GM21528 (cell line): ENCODE results near the gene FRMD4A.
"Not testable (repeated sequence)": the region's sequence is repeated elsewhere in the genome, so short reads cannot be mapped to it uniquely, and the experiment has no call there.

ENCODE experiments used
- ATAC-seq: cut with Tn5 transposase; IDR thresholded peaks from one replicate; pipeline ENCODE4 v1.9.1; 2021; ENCODE audit warnings: mild to moderate bottlenecking, moderate library complexity; ENCODE audit not compliant: unreplicated experiment, low FRiP score

Gene FRMD4A

DNA sequence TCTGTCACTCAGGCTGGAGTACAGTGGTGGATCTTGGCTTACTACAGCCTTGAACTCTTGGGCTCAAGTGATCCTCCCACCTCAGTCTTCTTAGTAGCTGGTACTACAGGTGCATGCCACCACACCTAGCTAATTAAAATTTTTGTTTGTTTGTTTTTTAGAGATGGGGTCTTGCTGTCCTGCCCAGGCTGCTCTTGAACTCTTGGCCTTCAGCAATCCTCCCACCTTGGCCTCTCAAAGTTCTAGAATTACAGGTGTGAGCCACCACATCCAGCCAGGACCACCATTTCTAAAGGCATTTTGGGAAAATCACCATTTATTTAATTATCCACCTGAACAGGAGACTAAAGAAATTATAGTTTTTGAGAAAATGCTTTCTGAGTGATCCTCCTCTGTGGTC, 491.7 kb downstream of the FRMD4A start:
- ATAC-seq = no peak

DNA sequence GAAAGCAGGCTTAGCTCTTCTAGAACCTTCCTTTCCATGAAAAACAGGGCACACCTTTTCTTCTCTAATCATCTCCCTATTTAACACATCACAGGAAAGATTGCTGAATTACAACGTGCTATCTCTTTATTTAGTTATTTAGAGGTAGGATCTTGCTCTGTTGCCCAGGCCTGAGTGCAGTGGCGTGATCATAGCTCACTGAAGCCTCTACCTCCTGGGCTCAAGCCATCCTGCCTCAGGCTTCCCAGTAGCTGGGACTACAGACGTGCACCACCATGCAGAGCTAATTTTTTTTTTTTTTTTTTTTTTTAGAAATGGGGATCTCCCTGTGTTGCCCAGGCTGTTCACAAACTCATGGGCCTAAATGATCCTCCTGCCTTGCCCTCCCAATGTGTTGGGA, 492.8 kb downstream of the FRMD4A start:
- no peak for ATAC-seq

DNA sequence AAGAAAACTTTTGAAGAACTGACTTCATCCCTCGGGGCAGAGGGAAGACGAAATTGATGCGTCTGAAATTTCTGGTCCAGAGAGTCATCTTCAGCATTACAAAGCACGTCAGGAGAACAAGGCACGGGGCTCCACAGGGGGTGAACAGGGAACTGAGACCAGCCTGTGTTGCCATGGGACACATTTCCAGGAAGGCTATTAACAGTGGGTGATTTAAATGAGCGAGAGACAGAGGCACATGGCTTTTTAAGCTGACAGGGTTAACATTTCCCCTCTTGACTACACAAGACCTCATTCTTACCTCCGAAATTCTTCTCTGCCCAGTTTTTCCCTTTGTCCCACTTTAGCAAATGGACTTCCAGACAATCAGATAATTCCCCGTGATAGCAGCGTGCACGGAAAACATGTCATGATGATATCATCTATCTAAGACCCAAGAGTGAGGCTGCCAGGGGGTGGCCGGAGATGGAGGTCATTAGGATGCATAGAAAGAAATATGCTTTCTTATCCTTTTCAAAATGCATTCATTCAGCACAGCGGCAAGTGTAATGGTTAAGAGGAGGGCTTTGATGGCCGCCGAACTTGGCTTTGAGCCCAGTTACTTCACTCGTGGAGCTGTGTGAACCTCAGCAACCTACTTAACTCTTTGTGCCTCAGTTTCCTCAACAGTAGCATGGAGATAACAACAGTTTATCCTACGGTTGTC, 496.0 kb downstream of the FRMD4A start:
- no peak for ATAC-seq

DNA sequence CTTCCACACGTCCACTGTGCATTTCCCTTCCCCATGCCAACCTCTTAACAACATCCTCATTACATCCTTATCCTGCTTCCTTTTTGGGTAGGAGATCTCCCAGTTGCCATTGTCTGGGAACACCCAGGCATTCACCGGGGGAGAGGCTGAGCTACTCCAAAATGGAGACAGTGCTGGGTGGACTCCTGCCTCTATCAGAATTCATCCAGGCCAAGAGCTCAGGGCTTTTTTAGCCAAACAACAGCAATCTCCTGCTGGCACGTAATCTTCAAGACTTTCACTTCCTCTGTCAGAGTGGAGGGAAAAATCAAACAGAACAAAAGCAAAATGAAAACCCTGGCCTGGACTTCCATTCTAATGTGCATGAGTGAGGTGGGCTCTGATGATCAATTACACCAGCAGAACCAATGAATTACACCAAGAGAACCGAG, 499.0 kb downstream of the FRMD4A start:
- no peak for ATAC-seq

DNA sequence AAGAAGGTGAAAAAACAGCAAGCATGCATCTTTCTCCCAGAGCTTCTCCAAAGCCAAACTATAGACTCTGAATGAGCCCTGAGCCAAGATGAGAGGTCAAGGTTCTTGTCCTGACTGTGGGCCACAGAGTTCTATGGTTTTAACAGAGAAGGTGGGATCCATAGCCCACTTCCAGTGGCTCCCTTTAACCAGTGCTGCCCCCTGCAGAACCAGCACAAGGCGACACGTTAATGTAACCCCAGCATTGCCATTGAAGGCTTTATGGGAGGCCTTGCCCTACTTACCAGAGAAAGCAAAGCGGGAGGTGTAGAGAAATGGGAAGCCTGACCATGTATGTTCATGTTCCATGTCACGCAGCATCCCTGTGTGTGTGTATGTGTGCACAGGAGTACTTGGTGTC, 500.3 kb downstream of the FRMD4A start:
- ATAC-seq = no peak

DNA sequence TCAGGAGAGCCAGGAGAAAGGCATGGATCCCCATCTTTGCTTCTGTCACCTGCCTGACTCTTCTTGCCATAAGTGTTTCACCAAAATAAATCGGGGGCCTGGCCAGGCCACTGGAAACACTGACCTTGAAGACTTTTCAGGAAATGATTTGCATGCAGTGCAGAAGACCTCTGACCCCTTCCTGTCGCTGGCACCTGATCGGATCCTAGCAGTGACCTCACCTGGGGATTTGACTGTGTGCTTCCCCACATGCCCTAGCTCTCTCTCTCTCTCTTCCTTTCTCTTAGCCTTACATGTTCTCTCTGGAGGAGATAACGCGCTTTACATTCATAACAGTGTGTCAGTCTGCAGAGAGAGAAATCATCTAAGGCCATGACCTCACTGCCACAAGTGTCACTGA, 500.9 kb downstream of the FRMD4A start:
- no peak for ATAC-seq

DNA sequence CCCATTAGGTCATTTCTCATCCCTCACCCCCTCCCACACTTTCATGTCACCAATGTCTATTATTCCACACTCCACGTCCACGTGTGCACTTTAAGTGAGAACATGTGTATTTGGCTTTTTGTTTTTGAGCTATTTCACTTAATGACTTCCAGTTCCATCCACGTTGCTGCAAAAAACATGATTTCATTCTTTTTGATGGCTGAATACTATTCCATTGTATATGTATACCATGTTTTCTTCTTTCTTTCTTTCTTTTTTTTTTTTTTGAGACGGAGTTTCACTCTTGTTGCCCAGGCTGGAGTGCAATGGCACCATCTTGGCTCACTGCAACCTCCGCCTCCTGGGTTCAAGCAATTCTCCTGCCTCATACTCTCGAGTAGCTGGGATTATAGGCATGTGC, 502.4 kb downstream of the FRMD4A start:
- ATAC-seq = not testable (repeated sequence)

DNA sequence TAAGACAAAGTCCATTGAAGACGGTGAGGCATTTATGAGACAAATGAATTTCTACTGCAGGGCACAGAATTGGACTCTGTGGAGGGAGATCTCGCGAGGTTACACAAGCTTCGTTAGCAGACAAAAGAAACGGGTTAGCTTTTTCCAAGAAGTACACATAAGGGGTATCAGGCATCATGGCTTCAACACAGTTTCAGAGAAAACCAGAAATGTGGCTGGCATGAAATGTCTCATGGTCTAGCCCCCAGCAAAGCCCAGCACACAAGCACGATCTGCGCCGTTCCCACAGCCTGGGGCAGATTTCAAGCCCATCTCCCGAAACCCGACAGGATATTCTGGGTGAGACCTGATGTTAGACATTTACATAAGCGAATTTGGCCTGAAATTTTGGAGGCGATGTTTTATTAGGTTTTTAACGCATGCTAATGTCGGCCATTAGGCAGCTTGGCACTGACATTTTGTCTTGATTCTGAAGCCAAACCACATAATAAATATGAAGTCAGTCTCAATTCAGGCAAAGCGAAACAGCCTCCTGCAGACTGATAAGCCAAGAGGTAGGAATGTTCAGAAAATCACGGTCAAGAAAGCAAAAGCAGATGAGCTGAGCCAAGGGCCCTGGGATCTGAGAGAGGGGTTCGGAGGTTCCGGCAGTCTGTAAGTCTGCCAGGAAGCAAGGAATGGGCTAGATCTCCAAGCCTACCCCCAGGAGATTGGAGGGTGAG, 503.5 kb downstream of the FRMD4A start:
- ATAC-seq = no peak

DNA sequence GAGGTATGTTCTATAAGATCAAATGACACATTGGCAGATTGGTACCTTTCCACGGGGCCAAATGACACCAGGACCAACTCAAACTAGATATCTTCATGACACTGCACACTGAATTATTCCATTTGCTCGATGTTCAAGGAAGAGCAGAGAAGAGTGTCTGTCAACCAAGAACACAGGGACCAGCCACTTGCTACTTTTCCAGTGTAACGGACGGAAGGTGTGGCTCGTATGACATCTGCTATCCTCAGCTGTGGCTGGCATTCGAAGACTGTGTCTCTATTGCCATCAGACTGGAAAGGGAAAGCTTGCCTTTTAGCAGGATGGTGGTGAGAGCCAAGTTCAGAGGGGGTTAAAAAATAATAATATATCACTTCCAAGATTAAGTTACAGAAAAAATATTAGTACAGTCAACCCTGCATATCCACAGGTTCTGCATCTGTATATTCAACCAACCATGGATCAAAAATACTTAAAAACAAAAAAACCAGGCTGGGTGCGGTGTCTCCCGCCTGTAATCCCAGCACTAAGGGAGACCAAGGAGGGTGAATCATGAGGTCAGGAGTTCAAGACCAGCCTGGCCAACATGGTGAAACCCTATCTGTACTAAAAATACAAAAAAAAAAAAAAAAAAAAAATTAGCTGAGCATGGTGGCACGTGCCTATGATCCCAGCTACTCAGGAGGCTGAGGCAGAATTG, 506.9 kb downstream of the FRMD4A start:
- ATAC-seq = no peak

DNA sequence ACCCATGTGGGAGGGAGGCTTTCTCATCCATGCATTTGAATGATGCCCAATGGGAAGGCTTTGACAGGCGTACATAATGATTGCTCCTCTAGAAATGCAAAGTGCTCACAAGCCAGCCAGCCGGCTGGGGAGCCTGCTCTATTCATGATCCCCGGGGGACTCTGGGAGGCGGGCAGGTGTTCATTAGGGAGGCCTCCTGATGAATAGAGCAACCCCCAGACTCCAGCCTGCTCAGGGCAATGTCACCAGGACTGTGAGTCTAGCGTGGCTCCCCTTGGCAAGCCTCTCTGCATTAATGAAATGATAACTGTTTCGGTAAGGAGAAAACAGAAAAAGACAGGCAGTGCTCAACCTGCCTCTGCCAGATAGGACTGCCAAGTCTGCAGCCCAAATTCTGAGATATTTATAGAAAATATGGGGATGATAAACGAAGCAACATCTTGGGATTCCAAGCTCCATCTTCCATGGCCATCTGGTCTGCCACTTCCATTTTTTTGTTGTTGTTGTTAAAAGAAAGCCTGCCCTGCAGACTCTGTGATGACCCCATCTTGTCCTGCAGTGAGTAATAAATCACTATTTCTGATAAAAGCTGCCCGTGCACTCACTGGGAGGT, 507.5 kb downstream of the FRMD4A start:
- ATAC-seq = no peak

DNA sequence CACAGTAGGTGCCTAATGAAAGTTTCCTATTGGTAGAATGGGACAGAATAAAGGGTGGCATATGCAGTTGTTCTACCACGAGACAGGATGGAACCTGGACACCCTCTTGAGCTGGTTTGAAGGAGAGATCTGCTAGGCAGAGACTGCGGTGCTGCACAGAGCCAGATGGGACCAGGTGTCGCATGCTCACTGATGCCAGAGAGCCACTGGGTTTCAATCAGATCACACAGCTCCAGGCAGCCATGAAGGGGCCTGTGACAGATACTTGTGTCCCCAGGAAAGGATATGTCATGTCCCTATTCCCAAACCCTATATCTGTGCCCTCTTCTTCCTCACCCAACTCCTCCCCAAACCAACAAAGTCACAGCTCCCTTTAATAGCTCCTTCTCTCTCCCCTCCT, 508.2 kb downstream of the FRMD4A start:
- ATAC-seq = no peak

DNA sequence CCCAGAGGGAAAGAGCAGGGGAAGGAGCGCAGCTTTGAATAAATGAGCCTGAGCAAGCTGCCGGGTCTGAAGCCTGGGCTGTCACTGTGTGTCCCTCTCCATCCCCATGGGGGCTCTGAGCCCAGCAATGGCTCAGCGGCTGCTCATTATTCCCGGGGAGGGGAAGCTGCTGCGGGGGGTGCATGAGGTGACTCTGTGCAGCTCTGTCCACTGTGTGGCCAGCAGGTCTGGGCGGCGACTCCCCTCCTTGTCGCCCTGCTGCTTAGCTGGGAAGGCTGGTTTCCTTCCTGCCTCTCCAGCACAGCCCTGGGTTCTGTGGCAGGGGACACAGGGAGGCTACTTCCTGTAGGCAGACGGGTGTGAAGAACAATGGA, 509.8 kb downstream of the FRMD4A start:
- ATAC-seq = no peak

DNA sequence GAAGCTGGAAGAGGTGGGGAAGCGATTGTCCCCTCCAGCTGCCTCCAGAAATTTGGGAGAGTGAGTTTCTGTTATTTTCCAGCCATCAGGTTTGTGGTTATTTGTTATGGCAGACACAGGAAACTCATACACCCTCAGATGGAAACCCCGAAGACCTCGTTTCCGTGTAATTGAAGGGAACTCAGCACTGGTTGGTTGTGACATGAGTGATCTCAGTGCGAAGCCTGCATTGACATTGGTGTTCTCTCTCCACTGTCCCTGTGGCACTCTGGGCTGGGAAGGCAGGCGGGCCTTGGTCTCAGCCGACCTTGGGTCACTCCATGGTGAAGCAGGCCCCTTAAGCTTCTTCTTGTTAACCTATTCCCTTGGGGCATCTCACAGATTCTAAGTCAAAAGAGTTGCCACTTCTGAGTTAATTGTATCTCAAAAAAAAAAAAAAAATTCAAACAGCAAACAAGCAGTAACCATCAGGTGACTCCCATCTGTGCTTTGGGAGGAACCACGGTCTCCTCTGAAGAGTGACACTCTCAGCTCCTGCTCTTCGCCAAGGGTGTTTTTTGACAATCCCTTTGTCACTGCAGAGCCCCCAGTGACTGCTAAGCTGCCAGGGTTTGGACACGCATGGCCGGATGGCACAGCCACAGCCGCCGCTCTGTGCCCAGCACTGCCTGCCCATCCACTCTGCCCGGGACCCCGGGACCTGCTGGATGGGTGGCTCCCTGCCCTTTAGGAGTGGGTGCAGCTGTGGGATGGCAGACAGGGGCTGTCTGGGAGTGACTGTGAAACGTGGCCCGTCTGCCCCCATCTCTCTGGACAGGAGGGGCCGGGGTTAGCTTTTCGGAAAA, 510.4 kb downstream of the FRMD4A start:
- no peak for ATAC-seq

DNA sequence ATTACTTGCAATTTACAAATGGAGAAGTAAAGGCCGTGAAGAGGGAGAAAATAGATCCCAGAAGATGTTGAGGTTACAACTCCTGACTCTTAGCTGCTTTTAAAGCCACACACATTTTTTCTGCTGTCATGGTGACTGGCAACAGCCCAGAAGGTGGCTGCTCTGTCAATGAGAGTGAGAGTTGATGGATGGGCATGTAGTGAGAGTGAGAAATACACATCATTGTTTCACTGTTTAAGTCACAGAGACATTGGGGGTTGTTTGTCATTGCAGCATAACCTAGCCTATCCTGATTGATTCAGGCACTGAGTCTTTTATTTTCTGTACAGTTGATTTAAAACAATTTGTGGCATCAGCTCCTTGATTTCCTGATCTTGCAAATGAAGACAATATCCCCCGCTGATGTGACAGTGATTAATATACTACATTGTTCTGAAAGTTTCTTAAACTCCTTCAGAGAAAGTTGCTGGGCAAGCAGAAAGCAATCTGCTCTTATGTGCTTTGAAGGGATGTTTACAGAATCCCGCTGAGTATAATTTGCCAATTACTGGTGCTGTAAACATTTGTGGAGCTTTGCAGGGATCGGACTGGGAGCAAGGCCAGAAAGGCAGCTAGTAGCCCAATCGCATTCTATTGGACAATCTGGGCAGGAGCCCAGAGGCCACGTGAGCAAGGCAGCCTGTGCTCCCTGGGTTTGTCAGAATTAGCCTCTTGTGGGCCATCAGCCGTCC, 514.4 kb downstream of the FRMD4A start:
- ATAC-seq = no peak

DNA sequence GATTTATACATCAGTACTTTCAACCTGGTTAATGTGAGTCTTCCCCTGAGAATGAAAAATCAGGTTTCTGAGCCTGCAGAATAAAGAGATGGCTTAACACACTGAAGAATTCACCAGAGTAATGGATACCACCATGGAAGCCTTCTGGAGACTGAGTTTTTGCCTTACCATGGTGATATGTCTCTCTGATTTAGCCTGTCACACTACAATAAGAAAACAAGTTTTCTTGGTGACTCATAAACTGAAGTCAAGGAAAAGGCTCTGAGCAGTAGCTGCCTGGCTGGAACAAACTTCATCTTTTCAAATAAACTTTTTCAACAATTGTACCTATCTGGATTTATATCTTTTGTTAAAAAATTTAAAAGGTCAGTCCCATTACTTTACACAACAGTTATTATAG, 515.0 kb downstream of the FRMD4A start:
- no peak for ATAC-seq

DNA sequence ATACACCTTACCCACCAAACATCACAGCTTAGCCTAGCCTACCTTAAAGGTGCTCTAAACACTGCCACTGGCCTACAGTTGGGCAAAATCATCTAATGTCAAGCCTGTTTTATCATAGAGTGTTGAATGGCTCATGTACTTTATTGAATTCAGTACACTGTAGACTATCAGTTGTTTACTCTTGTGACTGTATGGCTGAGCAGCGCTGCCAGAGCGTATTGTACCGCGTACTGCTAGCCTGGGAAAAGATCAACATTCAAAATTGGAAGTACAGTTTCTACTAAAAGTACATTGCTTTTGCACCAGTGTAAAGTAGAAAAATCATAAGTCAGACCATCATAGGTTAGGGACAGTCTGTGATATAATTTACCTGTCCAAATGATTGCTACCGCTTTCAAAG, 517.2 kb downstream of the FRMD4A start:
- no peak for ATAC-seq

DNA sequence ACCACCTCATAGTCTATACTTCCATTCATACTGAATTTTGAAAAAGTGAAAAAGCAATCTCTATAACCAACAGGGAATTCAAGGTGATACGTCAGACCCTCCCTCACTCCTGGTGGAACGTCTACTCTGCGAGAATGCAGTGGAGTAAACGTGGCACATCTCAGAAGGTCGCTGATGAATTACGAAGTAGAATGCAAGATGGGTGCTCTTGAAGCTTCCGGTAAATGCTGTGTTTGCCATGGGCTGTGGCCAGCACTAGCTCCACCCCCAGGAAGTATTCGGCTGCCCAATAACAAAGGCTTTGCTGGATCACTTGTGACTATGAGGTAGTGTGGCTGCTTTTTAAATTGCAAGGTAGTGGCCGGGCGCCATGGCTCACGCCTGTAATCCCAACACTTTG, 517.9 kb downstream of the FRMD4A start:
- no peak for ATAC-seq

DNA sequence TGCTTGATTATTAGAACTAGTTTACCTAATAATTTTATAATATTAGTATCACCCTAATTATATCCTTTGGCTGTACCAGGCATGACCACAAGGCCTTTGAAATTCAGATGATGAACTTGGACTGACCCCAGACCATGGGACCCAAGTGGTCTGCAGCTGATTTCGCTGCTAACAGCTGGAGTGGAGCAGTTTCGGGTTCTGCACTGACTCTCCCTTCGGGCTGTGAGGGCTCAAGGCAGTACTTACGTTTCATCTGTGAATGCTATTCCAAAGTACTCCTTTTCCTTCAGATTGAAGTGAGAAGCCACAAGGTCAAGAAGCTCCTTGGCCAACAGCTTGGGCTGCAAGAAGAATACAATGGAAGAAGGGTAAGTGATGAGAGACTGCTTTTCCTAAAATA, 520.2 kb downstream of the FRMD4A start:
- ATAC-seq = no peak

DNA sequence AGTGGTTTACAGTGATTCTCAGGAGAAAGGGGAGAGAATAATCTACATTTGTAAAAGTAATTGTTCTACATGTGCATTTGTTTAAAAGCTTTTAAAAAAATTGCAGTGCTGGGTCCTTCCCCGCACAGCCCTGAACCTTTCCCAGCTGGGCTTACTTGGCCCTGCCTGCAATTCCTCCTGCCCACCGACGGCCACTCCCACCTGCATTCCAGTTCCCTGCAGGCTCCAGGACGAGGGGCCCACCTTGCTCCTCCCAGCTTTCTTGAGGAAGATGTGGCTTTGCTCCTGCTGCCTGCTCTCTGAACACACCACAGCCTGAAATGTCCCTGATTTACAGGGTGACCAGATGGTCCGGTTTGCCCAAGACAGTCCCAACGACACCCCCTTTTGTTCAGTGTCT, 521.3 kb downstream of the FRMD4A start:
- no peak for ATAC-seq
